CD4-positive, alpha-beta T cell treated with Interleukin-21 for 1 hour (primary cell): ENCODE data around the gene AKT3.

Experiments used
- DNase-seq: peaks from one replicate; pipeline ENCODE4 v3.0.0-alpha.2; 2020

The AKT3 gene

GRCh38 chr1:243455760-243456651, 394.0 kb downstream of the AKT3 start:
- DNase-seq = no peak

DNA sequence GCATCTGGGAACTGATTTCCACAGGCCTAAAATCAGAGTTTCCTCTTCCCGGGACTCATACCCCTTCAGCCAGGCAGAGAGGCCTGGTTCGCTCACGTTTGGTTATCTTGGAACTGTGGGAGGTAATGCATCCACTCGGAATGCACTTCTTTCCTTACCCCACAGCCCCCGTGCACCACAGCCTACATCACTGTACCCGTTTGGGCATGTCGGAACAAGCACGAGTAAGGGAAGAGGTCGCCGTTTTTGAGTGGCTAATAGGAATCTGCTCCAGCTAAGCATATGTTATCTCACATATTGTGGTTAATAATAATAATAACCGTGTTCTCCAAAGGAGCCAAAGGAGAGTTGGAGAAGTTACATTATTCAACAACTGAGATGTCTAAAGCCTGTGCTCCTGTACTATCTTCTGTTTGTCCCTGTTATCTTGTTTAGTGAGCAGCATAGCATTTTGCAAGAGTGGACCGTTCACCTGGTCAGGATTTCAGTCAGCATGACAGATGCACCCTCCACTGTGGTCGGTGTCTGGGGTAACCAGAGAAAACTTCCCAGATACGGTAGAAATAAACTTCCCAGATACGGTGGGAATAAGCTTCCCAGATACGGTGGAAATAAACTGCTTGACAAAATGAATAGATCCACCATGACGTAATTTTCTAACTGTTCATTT, 395.6 kb downstream of the AKT3 start:
- DNase-seq = no peak

- no peak for DNase-seq
These were observed 398.0 kb downstream of the AKT3 start for GRCh38 chr1:243452092-243452491.

- no peak for DNase-seq
These were observed 400.7 kb downstream of the AKT3 start for GRCh38 chr1:243449373-243449772.

GRCh38 chr1:243447844-243448243, 402.2 kb downstream of the AKT3 start:
- no peak for DNase-seq

- DNase-seq = peak; percentile 7
These were observed 402.7 kb downstream of the AKT3 start for GRCh38 chr1:243447347-243447746.

GRCh38 chr1:243443557-243443956, 406.5 kb downstream of the AKT3 start:
- no peak for DNase-seq

DNA sequence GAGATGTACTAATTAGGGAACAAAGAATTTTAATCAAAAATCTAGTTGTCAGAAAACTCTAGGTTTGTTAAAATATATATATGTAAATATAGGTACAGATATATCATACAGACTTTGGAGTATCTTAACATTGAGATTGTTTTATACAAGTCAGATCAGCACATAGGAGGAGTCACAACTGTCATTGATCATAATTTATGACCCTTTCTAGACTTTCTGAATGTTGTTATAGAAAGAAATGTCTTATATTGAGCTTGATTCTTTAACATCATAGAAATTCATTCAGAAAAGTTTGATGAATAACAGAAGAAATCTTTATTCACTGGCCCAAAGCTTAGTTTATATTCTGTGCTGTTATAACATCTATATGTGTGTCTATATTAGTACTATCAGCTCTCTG, 408.4 kb downstream of the AKT3 start:
- DNase-seq = no peak

GRCh38 chr1:243440406-243440805, 409.6 kb downstream of the AKT3 start:
- no peak for DNase-seq

DNA sequence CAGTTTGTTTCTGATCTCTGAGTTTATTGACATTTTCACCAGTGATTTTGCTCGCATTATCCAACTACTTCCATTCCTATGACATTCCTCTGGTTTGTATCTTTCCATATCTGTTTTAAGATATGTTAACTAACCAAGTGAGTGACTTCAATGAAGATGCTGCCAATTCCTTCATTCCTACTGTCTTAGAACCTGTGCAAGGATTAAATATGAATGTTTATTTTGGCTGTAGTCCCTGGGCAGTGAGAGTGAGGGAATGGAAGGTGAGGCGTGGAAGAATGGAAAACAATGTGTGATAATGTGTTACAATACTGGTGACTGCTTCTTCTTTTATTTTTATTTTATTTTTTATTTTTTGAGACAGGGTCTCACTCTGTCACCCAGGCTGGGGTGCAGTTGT, 411.2 kb downstream of the AKT3 start:
- DNase-seq = no peak
